K562 (cell line): Measurements from ENCODE around the gene ITPK1. TPM values are rescaled to one million over a fixed set of nuclear protein-coding genes. Genes with fewer than 3 reads are reported as not detected.

ENCODE experiments used
- ATAC-seq: fragments of 200-7000 bp; cut with Tn5 transposase; 3 replicates; pipeline ENCODE4 v1.9.1; 2020; ENCODE audit warnings: moderate library complexity
- BruUV-seq: library from RNA; stranded (reverse); fragments of 400-500 nt; replicated peaks from 2 replicates; lab custom pipeline; 2021; lab: Mats Ljungman, UMichigan
- CTCF ChIA-PET: fragments of 300-600 bp; formaldehyde crosslinking; extraction: SDS; loops from one replicate; lab custom pipeline; 2021; ENCODE audit warnings: low intra/inter-chr PET ratio; lab: Yijun Ruan, JAX
- POLR2A ChIA-PET: fragments of 300-600, 350-650 bp; sonication (Branson Sonifier 250); formaldehyde crosslinking; extraction: SDS; loops from one replicate; lab custom pipeline; 2021; ENCODE audit warnings: antibody characterized with exemption, inconsistent platforms; lab: Yijun Ruan, JAX
- DNase-seq, 4 experiments: peaks; one replicate each; pipeline versions ENCODE4 v3.0.0 to v3.0.0-alpha.2; 2011 to 2018; ENCODE audit warnings: low spot score in 3 of 4, mixed read lengths in 3 of 4; ENCODE audit errors: extremely low read depth in 1 of 4
- FAIRE-seq: peaks from 2 replicates; lab custom pipeline; 2011; peaks lifted over from hg19 to GRCh38; lab: Jason Lieb, UNC
- H2AFZ ChIP-seq: 2 replicates; pipeline ENCODE4 v1.6.0; 2011; ENCODE audit warnings: low read depth, low read length, control low read depth, inconsistent platforms
- H3K27ac ChIP-seq: fragments of 200-600 bp; 3 replicates; pipeline ENCODE4 v1.8.0; 2011; ENCODE audit warnings: low read depth, mild to moderate bottlenecking, control low read depth, inconsistent platforms, low read length, moderate library complexity, mixed read lengths; ENCODE audit errors: extremely low read depth
- H3K27me3 ChIP-seq, 2 experiments: fragments of 300-600 bp in 1 of 2; 2 replicates in 1 of 2; 3 replicates in 1 of 2; pipeline versions ENCODE4 v1.6.0 to v1.8.0; 2011; ENCODE audit warnings: inconsistent platforms in 2 of 2, low read length in 2 of 2, mild to moderate bottlenecking in 1 of 2, mixed read lengths in 1 of 2, moderate library complexity in 1 of 2; ENCODE audit not compliant: control insufficient read depth in 2 of 2, insufficient read depth in 2 of 2
- H3K36me3 ChIP-seq: fragments of 300-600 bp; 3 replicates; pipeline ENCODE4 v1.8.0; 2011; ENCODE audit warnings: mild to moderate bottlenecking, low read length, inconsistent platforms; ENCODE audit not compliant: control insufficient read depth, insufficient read depth
- H3K4me1 ChIP-seq, 2 experiments: fragments of 200-600 bp in 1 of 2; replicated peaks in 1 of 2; 2 replicates in 1 of 2; 3 replicates in 1 of 2; pipeline versions ENCODE4 v1.5.1 to v1.8.0; 2011; ENCODE audit warnings: inconsistent platforms in 2 of 2, low read length in 2 of 2, mild to moderate bottlenecking in 1 of 2, mixed read lengths in 1 of 2, moderate library complexity in 1 of 2; ENCODE audit not compliant: control insufficient read depth in 2 of 2, insufficient read depth in 2 of 2
- H3K4me2 ChIP-seq: 2 replicates; pipeline ENCODE4 v1.6.1; 2011; ENCODE audit warnings: low read length, control low read depth, inconsistent platforms, mixed read lengths; ENCODE audit not compliant: insufficient read depth
- H3K4me3 ChIP-seq: fragments of 200-600 bp; sonication (generic), shearing (Covaris generic); 2 replicates; pipeline ENCODE4 v1.5.1; 2016; ENCODE audit warnings: control low read depth, inconsistent platforms
- H3K79me2 ChIP-seq: fragments of 200-600 bp; 3 replicates; pipeline ENCODE4 v1.8.0; 2011; ENCODE audit warnings: low read length, inconsistent platforms; ENCODE audit not compliant: control insufficient read depth, insufficient read depth
- H3K9ac ChIP-seq, 2 experiments: 2 replicates each; pipeline versions ENCODE4 v1.6.0 to v1.6.1; 2011; ENCODE audit warnings: low read depth in 2 of 2, low read length in 2 of 2, control low read depth in 1 of 2, inconsistent platforms in 1 of 2, mild to moderate bottlenecking in 1 of 2, mixed read lengths in 1 of 2; ENCODE audit not compliant: insufficient read depth in 1 of 2
- H3K9me1 ChIP-seq: one replicate; pipeline ENCODE4 v1.6.0; 2011; ENCODE audit warnings: inconsistent platforms, mild to moderate bottlenecking, low read length, moderate library complexity; ENCODE audit not compliant: control insufficient read depth, insufficient read depth
- H3K9me3 ChIP-seq: replicated peaks from 2 replicates; pipeline ENCODE4 v1.5.1; 2011; ENCODE audit warnings: low read depth, low read length, inconsistent platforms; ENCODE audit not compliant: control insufficient read depth, insufficient read depth
- H4K20me1 ChIP-seq: replicated peaks from 2 replicates; pipeline ENCODE4 v1.6.1; 2011; ENCODE audit warnings: low read length, inconsistent platforms, mixed read lengths; ENCODE audit not compliant: control insufficient read depth, insufficient read depth
- BMI1 ChIP-seq: fragments of 150-350 bp; IDR thresholded peaks from 2 replicates; pipeline ENCODE4 v1.6.1; 2014; ENCODE audit warnings: low read length
- ILK ChIP-seq: fragments of 450-650 bp; IDR thresholded peaks from 2 replicates; pipeline ENCODE4 v1.6.1; 2016; ENCODE audit warnings: missing genetic modification characterization, low read depth, mild to moderate bottlenecking, missing compliant biosample characterization, moderate library complexity, borderline replicate concordance
- PRMT5 ChIP-seq: sonication (generic); formaldehyde crosslinking; IDR thresholded peaks from 2 replicates; pipeline ENCODE4 v1.5.0; 2020; ENCODE audit warnings: missing genetic modification reagents
- SIRT6 ChIP-seq: IDR thresholded peaks from one replicate; pipeline ENCODE4 v1.6.1; 2012; ENCODE audit warnings: low read depth, mild to moderate bottlenecking, control low read depth, inconsistent platforms, low read length, moderate library complexity
- XRCC5 ChIP-seq: fragments of 200-400 bp; formaldehyde crosslinking; IDR thresholded peaks from 2 replicates; pipeline ENCODE4 v1.6.1; 2017; ENCODE audit warnings: low read depth, mild to moderate bottlenecking, low read length
- ZNF134 ChIP-seq: fragments of 250-450 bp; sonication (Bioruptor Pico); conservative IDR thresholded peaks from 2 replicates; pipeline ENCODE4 v1.4.0; 2020
- ZNF584 ChIP-seq: fragments of 200-800 bp; sonication (Bioruptor generic); IDR thresholded peaks from 2 replicates; pipeline ENCODE4 v1.6.1; 2016; ENCODE audit warnings: low read depth, mild to moderate bottlenecking, missing genetic modification characterization, missing compliant biosample characterization
- ZNF766 ChIP-seq: fragments of 200-800 bp; sonication (Bioruptor generic); conservative IDR thresholded peaks from 2 replicates; pipeline ENCODE4 v1.6.1; 2016; ENCODE audit warnings: missing genetic modification characterization, missing compliant biosample characterization
- WGBS: fragments of 100-300 bp; shearing (Covaris generic); methylation state at CpG from one replicate; pipeline ENCODE4 v1.1.6; 2016; ENCODE audit warnings: low coverage, mixed read lengths; ENCODE audit not compliant: insufficient coverage; ENCODE audit errors: missing lambda C conversion rate; 5-methylcytosine and 5-hydroxymethylcytosine counted together
- in situ Hi-C: fragments of 300-500 bp; cut with MboI; formaldehyde crosslinking; loops from 4 replicates; pipeline ENCODE4 v1.15.0; 2018; ENCODE audit warnings: inconsistent platforms, mixed read lengths
- intact Hi-C: fragments of 100-400 bp; cut with micrococcal nuclease; formaldehyde crosslinking; loops from 2 replicates; pipeline ENCODE4 v1.14.2; 2022
- polyA plus RNA-seq, 8 experiments: library from polyadenylated mRNA; depleted of rRNA in 4 of 8; stranded (reverse) in 5 of 8; unstranded in 3 of 8; fragments of >200 nt; fragmentation: Nextera tagmentation in 2 of 8; fragmentation: Illumina TruSeq in 1 of 8; extraction: Ambion mirVana in 2 of 8; extraction: Trizol in 1 of 8; gene quantifications; 2 replicates each; pipeline versions ENCODE4 v1.2.1 to v1.2.3, GENCODE V29; 2011 to 2014; ENCODE audit warnings: inconsistent platforms in 1 of 8, missing spikeins in 1 of 8
- total RNA-seq, 7 experiments: library from RNA; depleted of rRNA in 6 of 7; stranded (reverse); fragments of >200 nt in 6 of 7; fragmentation: Illumina TruSeq in 2 of 7; extraction: Trizol in 2 of 7; gene quantifications; 2 replicates each; pipeline versions ENCODE4 v1.2.1 to v1.2.3, GENCODE V29; 2011 to 2021; ENCODE audit warnings: low replicate concordance in 1 of 7
- TF ChIP-seq, protein P1 (sequence below), 2 experiments: fragments of 200-800 bp in 1 of 2; sonication (Bioruptor generic) in 1 of 2; sonication (generic) in 1 of 2; formaldehyde crosslinking in 1 of 2; IDR thresholded peaks in 1 of 2; conservative IDR thresholded peaks in 1 of 2; 2 replicates each; pipeline versions ENCODE4 v1.5.0 to v1.6.1; 2016 to 2020; ENCODE audit warnings: missing compliant biosample characterization in 1 of 2, missing genetic modification characterization in 1 of 2, missing genetic modification reagents in 1 of 2

Gene ITPK1
- total and polyA plus RNA-seq, 9 of the 15 experiments (the other 6 are each of a cell fraction or from before 2014, with no cell fraction given): 1.2 to 39.2 (median 23.0) TPM

DNA sequence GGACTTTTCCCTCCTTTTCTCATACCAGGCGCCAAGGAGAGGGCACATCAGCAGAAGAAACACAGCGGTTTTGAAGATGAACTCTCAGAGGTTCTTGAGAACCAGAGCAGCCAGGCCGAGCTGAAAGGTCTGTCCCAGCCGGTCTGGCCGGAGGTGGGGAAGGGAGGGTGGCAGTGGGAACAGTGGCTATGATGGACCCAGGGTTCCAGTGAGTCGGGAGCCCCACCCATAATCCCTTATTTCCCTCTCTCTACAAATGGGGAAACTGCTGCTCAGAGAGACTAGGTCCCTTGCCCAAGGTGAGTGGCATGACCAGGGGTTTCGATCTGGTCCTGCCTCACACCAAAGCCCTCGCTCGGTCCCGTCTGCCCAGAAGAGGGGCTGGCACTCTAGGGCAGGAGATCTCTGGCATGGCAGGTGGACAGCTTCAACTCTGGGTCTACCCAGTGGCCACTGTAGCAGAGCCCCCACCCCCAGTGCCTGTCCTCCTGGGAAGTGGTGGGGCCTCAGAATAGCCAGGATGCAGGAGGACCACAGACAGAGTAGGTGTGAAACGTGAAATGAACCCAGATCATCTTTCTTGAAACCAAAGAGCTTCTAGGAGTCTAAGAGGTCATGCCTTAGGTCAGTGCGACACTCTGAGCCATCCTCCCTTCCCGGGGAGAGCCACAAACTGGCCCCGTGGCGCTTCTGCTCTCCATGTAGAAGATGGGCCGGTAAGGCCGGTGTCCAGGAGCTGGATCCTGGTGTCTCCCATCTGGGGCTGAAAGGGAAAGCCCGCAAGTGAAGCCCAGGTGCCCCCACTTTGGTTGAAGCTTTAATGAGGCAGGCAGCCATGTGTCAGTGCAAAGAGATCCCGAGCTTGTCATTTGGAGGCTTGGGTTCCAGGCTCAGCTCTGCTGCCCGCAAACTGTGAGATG is 185.8 kb downstream of the ITPK1 start:
- no peak overlapping the region for H3K27ac ChIP-seq
- BruUV-seq: no TSS peak
- no peak overlapping the region for H2AFZ ChIP-seq
- no peak overlapping the region for H3K4me3 ChIP-seq
- no peak for DNase-seq
- WGBS: 19% methylated on average over 13 of the region's 20 CpGs
- intact Hi-C loops: no loop called here
- ATAC-seq: no peak; the same call in 2 of the 3 replicates
- no peaks in the 10 kb centered on the region; the same call in 1 of the 2 replicates for H4K20me1 ChIP-seq
- no peaks in the 10 kb centered on the region; a peak in 2 of 5 replicates for H3K4me1 ChIP-seq
- TF ChIP-seq ILK (no peak), ZNF134 (no peak), XRCC5 (no peak), BMI1 (no peak), ZNF766 (CRISPR knock-in tag) (no peak), ZNF584 (CRISPR knock-in tag) (no peak), SIRT6 (no peak), PRMT5 (CRISPR knock-in tag) (no peak)
- TF ChIP-seq, protein P1, sequence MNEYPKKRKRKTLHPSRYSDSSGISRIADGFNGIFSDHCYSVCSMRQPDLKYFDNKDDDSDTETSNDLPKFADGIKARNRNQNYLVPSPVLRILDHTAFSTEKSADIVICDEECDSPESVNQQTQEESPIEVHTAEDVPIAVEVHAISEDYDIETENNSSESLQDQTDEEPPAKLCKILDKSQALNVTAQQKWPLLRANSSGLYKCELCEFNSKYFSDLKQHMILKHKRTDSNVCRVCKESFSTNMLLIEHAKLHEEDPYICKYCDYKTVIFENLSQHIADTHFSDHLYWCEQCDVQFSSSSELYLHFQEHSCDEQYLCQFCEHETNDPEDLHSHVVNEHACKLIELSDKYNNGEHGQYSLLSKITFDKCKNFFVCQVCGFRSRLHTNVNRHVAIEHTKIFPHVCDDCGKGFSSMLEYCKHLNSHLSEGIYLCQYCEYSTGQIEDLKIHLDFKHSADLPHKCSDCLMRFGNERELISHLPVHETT (CRISPR knock-in tag; conservative IDR thresholded peaks at IDR 0.05 in 1 of 2, IDR thresholded peaks at IDR 0.05 in 1 of 2): no peak
- TF ChIP-seq, all 486 proteins: peak for 0
- ChIA-PET POLR2A (interaction anchor here (0.6 kb wide), 1 partner anchor 1469 kb away, joined by 3 read pairs; no protein-coding TSS in a partner anchor), CTCF (no interaction called here)
- in situ Hi-C loops: no loop called here
- peaks cover 0 to 6% of the 10 kb centered on the region in 2 experiments; a peak in 1 of 5 replicates for H3K27me3 ChIP-seq
- no peaks in the 10 kb centered on the region for H3K36me3 ChIP-seq
- no peak overlapping the region for H3K9ac ChIP-seq
- H3K4me2 ChIP-seq: no peak overlapping the region
- no peaks in the 10 kb centered on the region for H3K9me1 ChIP-seq
- no peaks in the 10 kb centered on the region for H3K79me2 ChIP-seq
- no peak for FAIRE-seq
- H3K9me3 ChIP-seq: no peaks in the 10 kb centered on the region
